HEK293 (cell line): ENCODE measurements around the gene PSMD5.

Experiments used
- CTCF ChIA-PET: fragments of 350-600 bp; formaldehyde crosslinking; extraction: SDS; loops from one replicate; lab custom pipeline; 2021; ENCODE audit warnings: antibody characterized with exemption; lab: Yijun Ruan, JAX
- POLR2A ChIA-PET: fragments of 300-600 bp; formaldehyde crosslinking; extraction: SDS; loops from one replicate; lab custom pipeline; 2020; ENCODE audit warnings: antibody characterized with exemption, inconsistent platforms; lab: Yijun Ruan, JAX
- H3K27ac ChIP-seq: fragments of 200-500 bp; sonication (Bioruptor generic); 2 replicates; pipeline ENCODE4 v1.5.1; 2014; ENCODE audit warnings: low read depth, low read length, control low read depth, inconsistent platforms; ENCODE audit errors: extremely low read depth
- H3K36me3 ChIP-seq, 2 experiments: fragments of 200-500 bp in 1 of 2; sonication (Bioruptor generic) in 1 of 2; 1 replicate in 1 of 2; 2 replicates in 1 of 2; pipeline ENCODE4 v1.5.1; 2014 to 2017; ENCODE audit warnings: inconsistent platforms in 2 of 2, low read length in 2 of 2; ENCODE audit not compliant: control insufficient read depth in 2 of 2, insufficient read depth in 1 of 2
- H3K4me1 ChIP-seq: fragments of 200-500 bp; sonication (Bioruptor generic); 2 replicates; pipeline ENCODE4 v1.5.1; 2014; ENCODE audit warnings: mild to moderate bottlenecking, low read length, inconsistent platforms; ENCODE audit not compliant: control insufficient read depth, insufficient read depth
- H3K4me3 ChIP-seq: 2 replicates; pipeline ENCODE4 v1.5.1; 2011; ENCODE audit warnings: low read depth, mild to moderate bottlenecking, control low read depth, low read length, moderate library complexity
- H3K9me3 ChIP-seq: fragments of 200-500 bp; sonication (Bioruptor generic); 2 replicates; pipeline ENCODE4 v1.5.1; 2014; ENCODE audit warnings: low read depth, low read length, inconsistent platforms; ENCODE audit not compliant: control insufficient read depth, insufficient read depth
- KLF16 ChIP-seq: fragments of 450-650 bp; formaldehyde crosslinking; IDR thresholded peaks from 2 replicates; pipeline ENCODE4 v1.5.1; 2017; ENCODE audit warnings: missing biosample characterization, missing genetic modification characterization
- KLF8 ChIP-seq: fragments of 450-650 bp; formaldehyde crosslinking; IDR thresholded peaks from 2 replicates; pipeline ENCODE4 v1.5.1; 2016; ENCODE audit warnings: missing biosample characterization, missing genetic modification characterization
- SALL2 ChIP-seq: fragments of 450-650 bp; formaldehyde crosslinking; IDR thresholded peaks from 2 replicates; pipeline ENCODE4 v1.5.0; 2017; ENCODE audit warnings: missing biosample characterization, mild to moderate bottlenecking, missing genetic modification characterization, borderline replicate concordance
- ZFP69B ChIP-seq: fragments of 450-650 bp; formaldehyde crosslinking; IDR thresholded peaks from 2 replicates; pipeline ENCODE4 v1.5.1; 2016; ENCODE audit warnings: missing biosample characterization, missing genetic modification characterization
- ZIC2 ChIP-seq: fragments of 450-650 bp; formaldehyde crosslinking; IDR thresholded peaks from 2 replicates; pipeline ENCODE4 v1.5.1; 2016; ENCODE audit warnings: missing biosample characterization, missing genetic modification characterization
- ZNF23 ChIP-seq: fragments of 450-650 bp; formaldehyde crosslinking; IDR thresholded peaks from 2 replicates; pipeline ENCODE4 v1.5.1; 2016; ENCODE audit warnings: missing biosample characterization, missing genetic modification characterization, borderline replicate concordance
- ZNF311 ChIP-seq: fragments of 450-650 bp; formaldehyde crosslinking; IDR thresholded peaks from 2 replicates; pipeline ENCODE4 v1.5.1; 2017; ENCODE audit warnings: missing biosample characterization, missing genetic modification characterization, borderline replicate concordance
- ZNF341 ChIP-seq: fragments of 450-650 bp; formaldehyde crosslinking; IDR thresholded peaks from 2 replicates; pipeline ENCODE4; 2016; ENCODE audit warnings: low read depth, missing biosample characterization, missing genetic modification characterization
- ZNF654 ChIP-seq: fragments of 450-650 bp; formaldehyde crosslinking; IDR thresholded peaks from 2 replicates; pipeline ENCODE4 v1.5.1; 2016; ENCODE audit warnings: low read depth, missing biosample characterization, missing genetic modification characterization
- ZNF791 ChIP-seq: fragments of 450-650 bp; formaldehyde crosslinking; IDR thresholded peaks from 2 replicates; pipeline ENCODE4 v1.5.1; 2016; ENCODE audit warnings: missing biosample characterization, missing genetic modification characterization
- TF ChIP-seq, protein P1 (sequence below): fragments of 450-650 bp; formaldehyde crosslinking; IDR thresholded peaks from 2 replicates; pipeline ENCODE4 v1.5.1; 2016; ENCODE audit warnings: missing biosample characterization, missing genetic modification characterization
- TF ChIP-seq, protein P2 (sequence below): fragments of 450-650 bp; formaldehyde crosslinking; conservative IDR thresholded peaks from 2 replicates; pipeline ENCODE4 v1.5.1; 2016; ENCODE audit warnings: low read depth, missing biosample characterization, missing genetic modification characterization
- TF ChIP-seq, protein P3 (sequence below): fragments of 450-650 bp; formaldehyde crosslinking; conservative IDR thresholded peaks from 2 replicates; pipeline ENCODE4 v1.5.1; 2016; ENCODE audit warnings: low read depth, missing biosample characterization, missing genetic modification characterization
- TF ChIP-seq, protein P4 (sequence below): fragments of 450-650 bp; formaldehyde crosslinking; IDR thresholded peaks from 2 replicates; pipeline ENCODE4 v1.5.1; 2016; ENCODE audit warnings: missing biosample characterization, missing genetic modification characterization

The PSMD5 gene

DNA sequence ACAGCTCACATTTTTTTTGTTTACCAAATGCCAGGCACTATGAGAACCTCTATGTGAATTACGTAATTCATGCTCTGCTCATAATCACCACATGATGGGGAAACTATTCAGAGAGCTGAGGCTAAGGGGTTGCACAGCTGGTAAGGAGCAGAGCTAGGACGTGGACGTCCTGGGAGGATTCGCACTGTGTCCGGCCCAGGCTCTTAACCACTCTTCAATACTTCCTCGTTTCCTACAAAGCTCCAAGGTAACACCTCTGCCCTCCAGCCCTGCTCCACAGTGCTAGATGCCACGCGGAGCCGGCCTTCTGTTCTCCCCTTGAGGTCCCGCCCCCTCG is 25.6 kb upstream of the PSMD5 start:
- H3K4me3 ChIP-seq, result peak overlapping the region; percentile 4; the same call in 1 of the 2 replicates
- H3K4me1 ChIP-seq, result no peaks in the 10 kb centered on the region
- H3K27ac ChIP-seq, result no peak overlapping the region
- no peak for TF ChIP-seq KLF16 (tag by site-specific recombination)
- no peak for TF ChIP-seq ZNF654 (tag by site-specific recombination)
- no peak; the same call in 1 of the 2 replicates for TF ChIP-seq ZIC2 (tag by site-specific recombination)
- TF ChIP-seq ZFP69B, result 0 out of 2 replicates have a peak, but pooled peaks have one; percentile 48
- 0 out of 2 replicates have a peak, but pooled peaks have one; percentile 45 for TF ChIP-seq KLF8 (tag by site-specific recombination)
- no peak for TF ChIP-seq ZNF341 (tag by site-specific recombination)
- TF ChIP-seq, protein P1, sequence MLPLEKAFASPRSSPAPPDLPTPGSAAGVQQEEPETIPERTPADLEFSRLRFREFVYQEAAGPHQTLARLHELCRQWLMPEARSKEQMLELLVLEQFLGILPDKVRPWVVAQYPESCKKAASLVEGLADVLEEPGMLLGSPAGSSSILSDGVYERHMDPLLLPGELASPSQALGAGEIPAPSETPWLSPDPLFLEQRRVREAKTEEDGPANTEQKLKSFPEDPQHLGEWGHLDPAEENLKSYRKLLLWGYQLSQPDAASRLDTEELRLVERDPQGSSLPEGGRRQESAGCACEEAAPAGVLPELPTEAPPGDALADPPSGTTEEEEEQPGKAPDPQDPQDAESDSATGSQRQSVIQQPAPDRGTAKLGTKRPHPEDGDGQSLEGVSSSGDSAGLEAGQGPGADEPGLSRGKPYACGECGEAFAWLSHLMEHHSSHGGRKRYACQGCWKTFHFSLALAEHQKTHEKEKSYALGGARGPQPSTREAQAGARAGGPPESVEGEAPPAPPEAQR (tag by site-specific recombination), result no peak
- TF ChIP-seq, protein P2, sequence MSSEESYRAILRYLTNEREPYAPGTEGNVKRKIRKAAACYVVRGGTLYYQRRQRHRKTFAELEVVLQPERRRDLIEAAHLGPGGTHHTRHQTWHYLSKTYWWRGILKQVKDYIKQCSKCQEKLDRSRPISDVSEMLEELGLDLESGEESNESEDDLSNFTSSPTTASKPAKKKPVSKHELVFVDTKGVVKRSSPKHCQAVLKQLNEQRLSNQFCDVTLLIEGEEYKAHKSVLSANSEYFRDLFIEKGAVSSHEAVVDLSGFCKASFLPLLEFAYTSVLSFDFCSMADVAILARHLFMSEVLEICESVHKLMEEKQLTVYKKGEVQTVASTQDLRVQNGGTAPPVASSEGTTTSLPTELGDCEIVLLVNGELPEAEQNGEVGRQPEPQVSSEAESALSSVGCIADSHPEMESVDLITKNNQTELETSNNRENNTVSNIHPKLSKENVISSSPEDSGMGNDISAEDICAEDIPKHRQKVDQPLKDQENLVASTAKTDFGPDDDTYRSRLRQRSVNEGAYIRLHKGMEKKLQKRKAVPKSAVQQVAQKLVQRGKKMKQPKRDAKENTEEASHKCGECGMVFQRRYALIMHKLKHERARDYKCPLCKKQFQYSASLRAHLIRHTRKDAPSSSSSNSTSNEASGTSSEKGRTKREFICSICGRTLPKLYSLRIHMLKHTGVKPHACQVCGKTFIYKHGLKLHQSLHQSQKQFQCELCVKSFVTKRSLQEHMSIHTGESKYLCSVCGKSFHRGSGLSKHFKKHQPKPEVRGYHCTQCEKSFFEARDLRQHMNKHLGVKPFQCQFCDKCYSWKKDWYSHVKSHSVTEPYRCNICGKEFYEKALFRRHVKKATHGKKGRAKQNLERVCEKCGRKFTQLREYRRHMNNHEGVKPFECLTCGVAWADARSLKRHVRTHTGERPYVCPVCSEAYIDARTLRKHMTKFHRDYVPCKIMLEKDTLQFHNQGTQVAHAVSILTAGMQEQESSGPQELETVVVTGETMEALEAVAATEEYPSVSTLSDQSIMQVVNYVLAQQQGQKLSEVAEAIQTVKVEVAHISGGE (tag by site-specific recombination), result 0 out of 2 replicates have a peak, but pooled peaks have one; percentile 15
- TF ChIP-seq, protein P3, sequence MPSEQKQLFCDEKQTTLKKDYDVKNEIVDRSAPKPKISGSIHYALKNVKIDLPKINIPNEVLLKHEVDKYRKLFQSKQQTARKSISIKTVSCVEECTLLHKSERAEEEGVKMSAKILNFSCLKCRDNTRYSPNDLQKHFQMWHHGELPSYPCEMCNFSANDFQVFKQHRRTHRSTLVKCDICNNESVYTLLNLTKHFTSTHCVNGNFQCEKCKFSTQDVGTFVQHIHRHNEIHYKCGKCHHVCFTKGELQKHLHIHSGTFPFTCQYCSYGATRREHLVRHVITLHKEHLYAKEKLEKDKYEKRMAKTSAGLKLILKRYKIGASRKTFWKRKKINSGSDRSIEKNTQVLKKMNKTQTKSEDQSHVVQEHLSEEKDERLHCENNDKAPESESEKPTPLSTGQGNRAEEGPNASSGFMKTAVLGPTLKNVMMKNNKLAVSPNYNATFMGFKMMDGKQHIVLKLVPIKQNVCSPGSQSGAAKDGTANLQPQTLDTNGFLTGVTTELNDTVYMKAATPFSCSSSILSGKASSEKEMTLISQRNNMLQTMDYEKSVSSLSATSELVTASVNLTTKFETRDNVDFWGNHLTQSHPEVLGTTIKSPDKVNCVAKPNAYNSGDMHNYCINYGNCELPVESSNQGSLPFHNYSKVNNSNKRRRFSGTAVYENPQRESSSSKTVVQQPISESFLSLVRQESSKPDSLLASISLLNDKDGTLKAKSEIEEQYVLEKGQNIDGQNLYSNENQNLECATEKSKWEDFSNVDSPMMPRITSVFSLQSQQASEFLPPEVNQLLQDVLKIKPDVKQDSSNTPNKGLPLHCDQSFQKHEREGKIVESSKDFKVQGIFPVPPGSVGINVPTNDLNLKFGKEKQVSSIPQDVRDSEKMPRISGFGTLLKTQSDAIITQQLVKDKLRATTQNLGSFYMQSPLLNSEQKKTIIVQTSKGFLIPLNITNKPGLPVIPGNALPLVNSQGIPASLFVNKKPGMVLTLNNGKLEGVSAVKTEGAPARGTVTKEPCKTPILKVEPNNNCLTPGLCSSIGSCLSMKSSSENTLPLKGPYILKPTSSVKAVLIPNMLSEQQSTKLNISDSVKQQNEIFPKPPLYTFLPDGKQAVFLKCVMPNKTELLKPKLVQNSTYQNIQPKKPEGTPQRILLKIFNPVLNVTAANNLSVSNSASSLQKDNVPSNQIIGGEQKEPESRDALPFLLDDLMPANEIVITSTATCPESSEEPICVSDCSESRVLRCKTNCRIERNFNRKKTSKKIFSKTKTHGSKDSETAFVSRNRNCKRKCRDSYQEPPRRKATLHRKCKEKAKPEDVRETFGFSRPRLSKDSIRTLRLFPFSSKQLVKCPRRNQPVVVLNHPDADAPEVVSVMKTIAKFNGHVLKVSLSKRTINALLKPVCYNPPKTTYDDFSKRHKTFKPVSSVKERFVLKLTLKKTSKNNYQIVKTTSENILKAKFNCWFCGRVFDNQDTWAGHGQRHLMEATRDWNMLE (tag by site-specific recombination), result no peak
- TF ChIP-seq, protein P4, sequence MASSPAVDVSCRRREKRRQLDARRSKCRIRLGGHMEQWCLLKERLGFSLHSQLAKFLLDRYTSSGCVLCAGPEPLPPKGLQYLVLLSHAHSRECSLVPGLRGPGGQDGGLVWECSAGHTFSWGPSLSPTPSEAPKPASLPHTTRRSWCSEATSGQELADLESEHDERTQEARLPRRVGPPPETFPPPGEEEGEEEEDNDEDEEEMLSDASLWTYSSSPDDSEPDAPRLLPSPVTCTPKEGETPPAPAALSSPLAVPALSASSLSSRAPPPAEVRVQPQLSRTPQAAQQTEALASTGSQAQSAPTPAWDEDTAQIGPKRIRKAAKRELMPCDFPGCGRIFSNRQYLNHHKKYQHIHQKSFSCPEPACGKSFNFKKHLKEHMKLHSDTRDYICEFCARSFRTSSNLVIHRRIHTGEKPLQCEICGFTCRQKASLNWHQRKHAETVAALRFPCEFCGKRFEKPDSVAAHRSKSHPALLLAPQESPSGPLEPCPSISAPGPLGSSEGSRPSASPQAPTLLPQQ (tag by site-specific recombination), result peak; percentile 33; the same call in 1 of the 2 replicates
- no peak for TF ChIP-seq ZNF23
- TF ChIP-seq ZNF791 (tag by site-specific recombination), result no peak
- no peak for TF ChIP-seq SALL2
- no peak for TF ChIP-seq ZNF311
- peaks cover 0 to 53% of the 10 kb centered on the region in 2 experiments; a peak in 2 of 3 replicates for H3K36me3 ChIP-seq
- CTCF ChIA-PET, result interaction anchor here (0.6 to 1.4 kb wide), 2 partner anchors 9 to 112 kb away, joined by 3 to 7 read pairs; no protein-coding TSS in a partner anchor
- H3K9me3 ChIP-seq, result no peaks in the 10 kb centered on the region
- POLR2A ChIA-PET, result interaction anchor here (1.4 to 2.3 kb wide), 2 partner anchors 9 to 75 kb away, joined by 5 to 11 read pairs; partner anchors contain the start of genes FBXW2 and PHF19
